ENCODE data around the gene RAD51B.
A peak's percentile ranks its signal among the peaks of the same experiment; 100 is the strongest.

- TF ChIP-seq POLR2AphosphoS5 (IDR thresholded peaks at IDR 0.05): peak in 1 of 3 donors; percentile 45
- peak in 6 of 7 experiments; percentile 20 to 84 (median 57) for TF ChIP-seq CTCF (IDR thresholded peaks at IDR 0.05)
- TF ChIP-seq POLR2A (IDR thresholded peaks at IDR 0.05): no peak
- TF ChIP-seq EP300 (IDR thresholded peaks at IDR 0.05): no peak
These were observed 114.5 kb downstream of the RAD51B start for GRCh38 chr14:67934087-67934486.
